Measurements from ENCODE around the gene WDR1. TPM values are rescaled to one million over a fixed set of nuclear protein-coding genes. Genes with fewer than 3 reads are reported as not detected.

Gene WDR1
- total and polyA plus RNA-seq, 2 of the 13 experiments (the other 11 are each of a cell fraction or from before 2014, with no cell fraction given), result 106 to 198 TPM

DNA sequence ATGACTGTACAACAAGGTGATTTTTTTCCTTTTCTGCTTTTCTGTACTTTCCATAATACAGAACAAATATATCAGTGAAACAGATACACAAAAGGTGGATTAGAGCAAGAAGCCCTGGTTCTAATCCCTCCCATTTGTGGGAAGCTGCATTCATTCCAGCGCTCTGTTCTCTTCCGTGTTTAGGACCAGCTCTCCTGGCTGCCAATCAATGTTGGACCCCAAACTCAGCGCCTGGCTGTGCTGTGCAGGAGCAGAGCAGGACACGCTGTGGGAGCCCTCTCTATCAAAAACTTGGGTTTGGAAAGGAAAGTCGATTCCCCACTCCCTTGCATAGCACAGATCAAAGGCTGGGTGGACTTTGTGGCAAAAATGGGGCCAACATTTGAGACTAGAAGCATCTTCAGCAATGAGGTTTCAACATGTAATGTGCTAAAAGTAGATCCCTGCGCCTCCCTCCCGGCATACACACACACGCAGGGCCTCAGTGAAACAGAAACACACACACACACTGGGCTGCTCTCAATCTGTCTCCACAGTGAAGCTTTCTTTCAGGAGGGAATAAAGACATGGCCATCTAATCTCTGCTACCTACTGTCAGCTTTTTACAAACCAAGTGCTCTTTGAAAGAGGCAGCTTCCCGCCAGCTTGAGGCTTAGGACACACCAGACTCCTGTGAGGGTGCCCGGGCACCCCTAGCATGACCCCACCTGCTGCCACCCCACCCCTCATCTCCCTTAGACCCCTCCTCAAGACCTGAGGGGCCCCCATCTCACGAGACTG is 12.2 kb downstream of the WDR1 start:
- in situ Hi-C loops (cut with HindIII; ENCODE audit: extremely low pct_ligation_motif_present, low pct_unique_long_range_greater_than_20kb) (no loop called here), intact Hi-C loops (cut with micrococcal nuclease; ENCODE audit: unreplicated experiment) (no loop called here)
- ATAC-seq (no peak), DNase-seq (ENCODE audit: low spot score) (no peak), FAIRE-seq (no peak)
- Histone ChIP-seq H2AFZ (ENCODE audit: low read length) (no peak overlapping the region), H4K20me1 (ENCODE audit: insufficient read depth, low read length) (peaks cover 65% of the 10 kb centered on the region), H3K4me2 (ENCODE audit: low read depth, low read length) (no peak overlapping the region), H3K9me3 (ENCODE audit: low read length) (no peaks in the 10 kb centered on the region), H3K27ac (ENCODE audit: extremely low read length, insufficient read depth, low read length) (no peak overlapping the region), H3K79me2 (ENCODE audit: insufficient read depth, low read length) (peaks cover 73% of the 10 kb centered on the region), H3K36me3 (replicated peaks in 1 of 2; ENCODE audit: control insufficient read depth in 1 of 2, insufficient read depth in 2 of 2, low read length in 2 of 2) (peaks cover 36 to 84% of the 10 kb centered on the region in 2 experiments), H3K4me3 (replicated peaks in 1 of 3; ENCODE audit: insufficient read depth in 1 of 3, low read depth in 2 of 3, low read length in 3 of 3) (no peak overlapping the region), H3K27me3 (ENCODE audit: control insufficient read depth in 1 of 2, insufficient read depth in 2 of 2, low read length in 2 of 2) (no peaks in the 10 kb centered on the region; a peak in 1 of 5 replicates), H3K4me1 (ENCODE audit: insufficient read depth, low read length) (peaks cover 45% of the 10 kb centered on the region), H3K9ac (ENCODE audit: insufficient read depth, low read depth, low read length) (no peak overlapping the region)
- ChIA-PET CTCF (ENCODE audit: low intra/inter-chr PET ratio, low total read pairs) (no interaction called here), POLR2A (interaction anchor here (4.7 kb wide), 1 partner anchor 12 kb away, joined by 29 read pairs; the partner anchor contains the start of gene WDR1)
- no TSS peak for BruUV-seq (replicated peaks)
- no peak for TF ChIP-seq PPARG (CRISPR knock-in tag; conservative IDR thresholded peaks at IDR 0.05)
- no peak for TF ChIP-seq RXRA (CRISPR knock-in tag; IDR thresholded peaks at IDR 0.05)
- no peak for TF ChIP-seq ZNF549 (CRISPR knock-in tag; IDR thresholded peaks at IDR 0.05)
- TF ChIP-seq, protein P1, sequence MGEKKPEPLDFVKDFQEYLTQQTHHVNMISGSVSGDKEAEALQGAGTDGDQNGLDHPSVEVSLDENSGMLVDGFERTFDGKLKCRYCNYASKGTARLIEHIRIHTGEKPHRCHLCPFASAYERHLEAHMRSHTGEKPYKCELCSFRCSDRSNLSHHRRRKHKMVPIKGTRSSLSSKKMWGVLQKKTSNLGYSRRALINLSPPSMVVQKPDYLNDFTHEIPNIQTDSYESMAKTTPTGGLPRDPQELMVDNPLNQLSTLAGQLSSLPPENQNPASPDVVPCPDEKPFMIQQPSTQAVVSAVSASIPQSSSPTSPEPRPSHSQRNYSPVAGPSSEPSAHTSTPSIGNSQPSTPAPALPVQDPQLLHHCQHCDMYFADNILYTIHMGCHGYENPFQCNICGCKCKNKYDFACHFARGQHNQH (CRISPR knock-in tag; IDR thresholded peaks at IDR 0.05), result no peak
- no peak for TF ChIP-seq ZNF501 (CRISPR knock-in tag; IDR thresholded peaks at IDR 0.05)
- TF ChIP-seq, protein P2, sequence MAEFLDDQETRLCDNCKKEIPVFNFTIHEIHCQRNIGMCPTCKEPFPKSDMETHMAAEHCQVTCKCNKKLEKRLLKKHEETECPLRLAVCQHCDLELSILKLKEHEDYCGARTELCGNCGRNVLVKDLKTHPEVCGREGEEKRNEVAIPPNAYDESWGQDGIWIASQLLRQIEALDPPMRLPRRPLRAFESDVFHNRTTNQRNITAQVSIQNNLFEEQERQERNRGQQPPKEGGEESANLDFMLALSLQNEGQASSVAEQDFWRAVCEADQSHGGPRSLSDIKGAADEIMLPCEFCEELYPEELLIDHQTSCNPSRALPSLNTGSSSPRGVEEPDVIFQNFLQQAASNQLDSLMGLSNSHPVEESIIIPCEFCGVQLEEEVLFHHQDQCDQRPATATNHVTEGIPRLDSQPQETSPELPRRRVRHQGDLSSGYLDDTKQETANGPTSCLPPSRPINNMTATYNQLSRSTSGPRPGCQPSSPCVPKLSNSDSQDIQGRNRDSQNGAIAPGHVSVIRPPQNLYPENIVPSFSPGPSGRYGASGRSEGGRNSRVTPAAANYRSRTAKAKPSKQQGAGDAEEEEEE (CRISPR knock-in tag; IDR thresholded peaks at IDR 0.05; ENCODE audit: borderline replicate concordance), result no peak
- TF ChIP-seq REPIN1 (CRISPR knock-in tag; IDR thresholded peaks at IDR 0.05; ENCODE audit: borderline replicate concordance, low read depth), result no peak
- TF ChIP-seq, protein P3, sequence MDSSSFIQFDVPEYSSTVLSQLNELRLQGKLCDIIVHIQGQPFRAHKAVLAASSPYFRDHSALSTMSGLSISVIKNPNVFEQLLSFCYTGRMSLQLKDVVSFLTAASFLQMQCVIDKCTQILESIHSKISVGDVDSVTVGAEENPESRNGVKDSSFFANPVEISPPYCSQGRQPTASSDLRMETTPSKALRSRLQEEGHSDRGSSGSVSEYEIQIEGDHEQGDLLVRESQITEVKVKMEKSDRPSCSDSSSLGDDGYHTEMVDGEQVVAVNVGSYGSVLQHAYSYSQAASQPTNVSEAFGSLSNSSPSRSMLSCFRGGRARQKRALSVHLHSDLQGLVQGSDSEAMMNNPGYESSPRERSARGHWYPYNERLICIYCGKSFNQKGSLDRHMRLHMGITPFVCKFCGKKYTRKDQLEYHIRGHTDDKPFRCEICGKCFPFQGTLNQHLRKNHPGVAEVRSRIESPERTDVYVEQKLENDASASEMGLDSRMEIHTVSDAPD (CRISPR knock-in tag; IDR thresholded peaks at IDR 0.05), result no peak
- TF ChIP-seq ZNF33B (CRISPR knock-in tag; IDR thresholded peaks at IDR 0.05), result no peak
- TF ChIP-seq ZNF616 (CRISPR knock-in tag; IDR thresholded peaks at IDR 0.05; ENCODE audit: low read depth), result no peak
- no peak for TF ChIP-seq IRF2 (CRISPR knock-in tag; IDR thresholded peaks at IDR 0.05)
- no peak for TF ChIP-seq EP300 (IDR thresholded peaks at IDR 0.05; ENCODE audit: low read depth in 2 of 2, low read length in 2 of 2)
- TF ChIP-seq EP300 (CRISPR knock-in tag; IDR thresholded peaks at IDR 0.05; ENCODE audit: borderline replicate concordance), result no peak
- TF ChIP-seq ZMAT3 (CRISPR knock-in tag; conservative IDR thresholded peaks at IDR 0.05), result no peak
- TF ChIP-seq HMG20A (CRISPR knock-in tag; IDR thresholded peaks at IDR 0.05; ENCODE audit: borderline replicate concordance), result no peak
- 92% methylated on average over 11 of the region's 11 CpGs for WGBS (ENCODE audit: low lambda C conversion rate)
